ENCODE results near the gene CDCA3. TPM values are rescaled to one million over a fixed set of nuclear protein-coding genes. Genes with fewer than 3 reads are reported as not detected.

CDCA3 gene
- total RNA-seq, 1 donor from 2014 or later, result 51.7 TPM

- intact Hi-C loops (cut with micrococcal nuclease), result loop anchor here (2.0 kb wide), 1 partner anchor 31 kb away; no protein-coding TSS in a partner anchor
These were observed 27.7 kb downstream of the CDCA3 start for GRCh38 chr12:6823182-6824084.

DNA sequence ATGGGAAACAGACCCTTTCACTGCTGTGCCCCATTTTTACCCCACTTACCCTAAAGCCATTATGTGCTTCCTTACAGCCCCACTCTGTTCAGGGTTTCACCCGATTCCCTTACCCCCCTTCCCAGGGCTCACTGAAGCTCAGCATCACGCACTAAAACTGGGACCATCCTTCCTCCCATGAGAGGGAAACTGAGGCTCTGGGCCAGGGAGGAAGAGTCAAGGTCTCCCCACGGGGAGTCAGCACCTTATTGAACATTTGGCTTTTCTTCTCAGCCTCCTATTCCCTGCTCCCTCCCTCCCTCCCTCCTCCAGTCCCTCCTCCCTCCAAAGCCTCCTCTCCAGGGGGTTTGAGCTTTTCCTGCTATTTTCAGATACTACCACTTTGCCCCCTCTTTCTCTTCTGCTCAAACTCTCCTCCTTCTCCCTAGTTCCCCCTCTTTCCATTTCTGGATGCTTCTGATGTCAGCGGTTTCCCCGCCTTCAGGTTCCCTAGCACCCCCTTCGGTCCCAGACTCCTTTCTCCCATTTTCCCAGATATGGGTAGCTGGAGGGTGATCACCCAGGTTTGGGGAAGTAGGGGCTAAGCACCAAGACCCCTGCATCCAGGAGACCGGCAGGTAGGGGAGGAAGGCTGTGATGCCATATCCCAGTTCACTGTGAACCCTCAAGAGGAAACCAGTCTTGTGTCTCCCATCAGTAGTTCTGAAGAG lies 28.5 kb downstream of the CDCA3 start:
- intact Hi-C loops (cut with micrococcal nuclease), result no loop called here

DNA sequence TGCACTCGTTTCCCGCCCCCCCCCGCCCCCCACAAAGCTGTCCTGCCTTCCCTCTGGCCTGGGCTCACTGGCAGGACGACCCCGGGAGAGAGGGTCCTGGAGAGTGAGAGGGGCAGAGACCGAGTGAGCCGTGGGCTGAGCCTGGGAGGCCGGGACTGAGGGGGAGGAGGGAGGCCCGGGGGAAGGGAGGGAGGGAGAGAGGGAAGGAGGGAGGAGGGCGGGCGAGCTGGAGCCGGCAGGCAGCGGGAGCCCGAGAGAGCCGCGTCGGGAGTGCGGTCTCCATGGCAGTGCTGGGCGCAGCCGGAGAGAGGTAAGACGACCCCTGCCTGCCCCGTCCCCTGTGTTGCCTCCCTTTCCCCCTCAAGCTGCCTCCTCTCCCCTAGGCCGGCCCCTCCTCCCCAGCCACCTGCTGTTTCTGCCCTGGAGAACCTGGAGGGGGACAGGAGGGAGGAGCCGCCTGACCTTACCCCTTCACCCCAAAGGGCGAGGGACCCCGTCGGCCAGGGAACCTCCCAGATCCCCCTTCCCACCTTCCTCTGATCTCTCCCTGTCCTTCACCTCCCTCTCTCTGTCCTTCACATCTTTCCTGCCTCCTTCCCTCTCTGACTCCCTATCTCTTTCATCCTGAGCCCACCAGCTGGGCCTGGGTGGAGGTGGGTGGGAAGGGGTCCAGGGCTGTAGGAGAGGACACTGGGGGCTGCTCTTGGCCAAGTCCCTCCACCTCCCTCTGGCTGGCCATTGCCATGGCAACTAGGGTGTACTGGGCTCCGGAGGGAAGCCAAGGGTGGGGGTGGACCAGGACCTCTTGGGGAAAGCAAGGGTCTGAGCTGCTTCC lies 29.3 kb downstream of the CDCA3 start, which contains the start of gene GPR162:
Gene GPR162, plus strand, starts transcription at position 231 of the 835 bp plus-strand sequence. CDS start 2,078 bp downstream, outside the sequence.
- intact Hi-C loops (cut with micrococcal nuclease), result no loop called here

- intact Hi-C loops (cut with micrococcal nuclease), result no loop called here
These were observed 30.9 kb downstream of the CDCA3 start for GRCh38 chr12:6820166-6820565.

DNA sequence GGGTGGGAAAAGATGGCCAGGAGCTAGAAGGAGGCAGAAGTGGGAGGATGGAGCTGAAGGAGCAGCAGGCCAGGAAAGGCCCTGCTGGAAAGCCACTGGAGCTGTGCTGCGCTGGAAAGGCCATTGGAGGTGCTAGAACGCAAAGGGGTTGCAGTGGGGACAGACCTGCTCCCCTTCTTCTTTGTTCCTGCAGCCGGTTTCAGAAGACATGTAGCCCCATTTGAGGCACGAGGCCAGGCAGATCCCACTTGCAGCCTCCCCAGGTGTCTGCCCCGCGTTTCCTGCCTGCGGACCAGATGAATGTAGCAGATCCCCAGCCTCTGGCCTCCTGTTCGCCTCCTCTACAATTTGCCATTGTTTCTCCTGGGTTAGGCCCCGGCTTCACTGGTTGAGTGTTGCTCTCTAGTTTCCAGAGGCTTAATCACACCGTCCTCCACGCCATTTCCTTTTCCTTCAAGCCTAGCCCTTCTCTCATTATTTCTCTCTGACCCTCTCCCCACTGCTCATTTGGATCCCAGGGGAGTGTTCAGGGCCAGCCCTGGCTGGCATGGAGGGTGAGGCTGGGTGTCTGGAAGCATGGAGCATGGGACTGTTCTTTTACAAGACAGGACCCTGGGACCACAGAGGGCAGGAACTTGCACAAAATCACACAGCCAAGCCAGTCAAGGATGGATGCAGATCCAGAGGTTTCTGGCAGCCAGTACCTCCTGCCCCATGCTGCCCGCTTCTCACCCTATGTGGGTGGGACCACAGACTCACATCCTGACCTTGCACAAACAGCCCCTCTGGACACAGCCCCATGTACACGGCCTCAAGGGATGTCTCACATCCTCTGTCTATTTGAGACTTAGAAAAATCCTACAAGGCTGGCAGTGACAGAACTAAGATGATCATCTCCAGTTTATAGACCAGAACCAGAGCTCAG lies 31.7 kb downstream of the CDCA3 start:
- intact Hi-C loops (cut with micrococcal nuclease), result no loop called here

GRCh38 chr12:6818645-6819044 lies 32.4 kb downstream of the CDCA3 start:
- intact Hi-C loops (cut with micrococcal nuclease), result no loop called here

DNA sequence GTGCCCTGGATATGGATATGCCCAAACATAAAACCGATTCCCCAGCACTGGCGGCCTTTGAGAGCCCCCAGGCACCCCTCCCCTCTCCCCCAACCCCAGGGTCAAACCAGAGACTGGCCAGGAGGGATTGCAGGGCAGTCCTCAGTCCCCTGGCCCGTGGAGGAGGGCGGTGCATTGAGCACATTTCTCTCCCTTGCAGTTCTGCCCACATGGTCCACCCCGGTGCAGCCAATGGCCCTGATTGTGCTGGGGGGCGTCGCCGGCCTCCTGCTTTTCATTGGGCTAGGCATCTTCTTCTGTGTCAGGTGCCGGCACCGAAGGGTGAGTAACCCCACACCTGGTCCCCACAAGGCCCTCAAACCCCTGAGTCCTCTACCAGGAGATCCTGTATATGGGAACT lies 32.9 kb downstream of the CDCA3 start:
- intact Hi-C loops (cut with micrococcal nuclease), result no loop called here

GRCh38 chr12:6817662-6818157 lies 33.4 kb downstream of the CDCA3 start:
- intact Hi-C loops (cut with micrococcal nuclease), result no loop called here

- intact Hi-C loops (cut with micrococcal nuclease), result no loop called here
These were observed 34.0 kb downstream of the CDCA3 start for GRCh38 chr12:6817098-6817497.

GRCh38 chr12:6816598-6816997 lies 34.5 kb downstream of the CDCA3 start:
- intact Hi-C loops (cut with micrococcal nuclease), result no loop called here

- intact Hi-C loops (cut with micrococcal nuclease), result no loop called here
These were observed 37.7 kb downstream of the CDCA3 start for GRCh38 chr12:6813363-6813762.

DNA sequence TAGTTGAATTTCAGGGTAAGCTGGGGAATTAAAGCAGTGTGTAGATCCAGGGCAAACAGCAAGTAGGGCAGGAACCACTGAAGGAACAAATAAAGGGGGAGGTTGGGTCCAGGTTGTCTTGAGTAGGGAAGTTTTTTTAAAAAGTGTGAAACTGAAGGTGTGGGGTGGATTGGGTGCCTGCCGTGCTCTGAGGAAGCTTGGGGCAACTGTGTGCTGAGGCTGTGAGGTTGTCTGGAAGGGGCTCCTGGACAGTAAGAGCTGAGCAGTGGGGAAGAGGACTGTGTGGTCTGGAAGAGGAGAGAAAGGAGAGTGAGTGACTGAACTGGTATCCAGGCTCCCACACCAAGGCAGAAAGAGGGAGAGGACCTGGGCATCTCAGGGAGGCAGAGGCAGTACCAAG lies 40.3 kb downstream of the CDCA3 start:
- intact Hi-C loops (cut with micrococcal nuclease), result no loop called here

DNA sequence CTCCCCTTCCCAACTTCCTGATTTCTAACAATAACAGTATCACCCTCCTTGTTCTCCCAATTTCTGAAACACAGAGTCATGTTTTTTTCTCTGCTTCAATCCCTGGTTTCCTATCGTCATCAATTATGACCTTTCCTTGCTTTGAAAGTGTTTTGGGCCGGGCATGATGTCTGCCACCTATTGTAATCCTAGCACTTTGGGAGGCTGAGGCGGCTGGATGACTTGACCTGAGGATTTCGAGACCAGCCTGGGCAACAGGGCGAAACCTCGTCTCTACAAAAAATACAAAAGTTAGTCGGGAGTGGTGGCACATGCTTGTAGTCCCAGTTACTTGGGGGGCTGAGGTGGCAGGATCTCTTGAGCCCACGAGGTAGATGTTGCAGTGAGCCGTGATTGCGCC lies 42.0 kb downstream of the CDCA3 start:
- intact Hi-C loops (cut with micrococcal nuclease), result loop anchor here (2.0 kb wide), 1 partner anchor 16 kb away; no protein-coding TSS in a partner anchor

- intact Hi-C loops (cut with micrococcal nuclease), result no loop called here
These were observed 43.9 kb downstream of the CDCA3 start for GRCh38 chr12:6807170-6807569.

- intact Hi-C loops (cut with micrococcal nuclease), result no loop called here
These were observed 51.9 kb downstream of the CDCA3 start for GRCh38 chr12:6799147-6799546.

Other genes with a start within 250 kb of the CDCA3 start
- 294 and 309 TPM in 2 replicates for gene CHD4, start 243.9 kb downstream of the CDCA3 start, total RNA-seq
- 4.6 and 5.7 TPM in 2 replicates for gene LPAR5, start 215.3 kb downstream of the CDCA3 start, total RNA-seq
- 1.0 and 1.5 TPM in 2 replicates for gene ACRBP, start 203.9 kb downstream of the CDCA3 start, total RNA-seq
- 23.7 and 27.7 TPM in 2 replicates for gene ING4, start 188.2 kb downstream of the CDCA3 start, total RNA-seq
- 86.9 and 89.9 TPM in 2 replicates for gene ZNF384, start 161.9 kb downstream of the CDCA3 start, total RNA-seq
- gene PIANP, start 150.5 kb downstream of the CDCA3 start, total RNA-seq, result 0.22 and 0.49 TPM in 2 replicates
- 29.5 and 30.6 TPM in 2 replicates for gene COPS7A, start 127.2 kb downstream of the CDCA3 start, total RNA-seq
- gene MLF2, start 98.1 kb downstream of the CDCA3 start, total RNA-seq, result 116 and 124 TPM in 2 replicates
- gene PTMS, start 84.9 kb downstream of the CDCA3 start, total RNA-seq, result 125 and 129 TPM in 2 replicates
- 52.2 TPM in 2 replicates for gene LAG3, start 78.8 kb downstream of the CDCA3 start, total RNA-seq
- 274 and 279 TPM in 2 replicates for gene CD4, start 61.8 kb downstream of the CDCA3 start, total RNA-seq
- 0.17 and 0.29 TPM in 2 replicates for gene GPR162, start 29.5 kb downstream of the CDCA3 start, total RNA-seq
- 1.9 and 2.7 TPM in 2 replicates for gene P3H3, start 22.9 kb downstream of the CDCA3 start, total RNA-seq
- gene GNB3, start 10.4 kb downstream of the CDCA3 start, total RNA-seq, result 0.47 and 1.5 TPM in 2 replicates
- gene USP5, start 864 bp upstream of the CDCA3 start, total RNA-seq, result 110 and 115 TPM in 2 replicates
- gene TPI1, start 16.2 kb upstream of the CDCA3 start, total RNA-seq, result 913 and 928 TPM in 2 replicates
- 15.8 and 18.2 TPM in 2 replicates for gene SPSB2, start 22.0 kb upstream of the CDCA3 start, total RNA-seq
- 5.7 and 6.9 TPM in 2 replicates for gene LRRC23, start 53.5 kb upstream of the CDCA3 start, total RNA-seq
- gene ENO2, start 63.3 kb upstream of the CDCA3 start, total RNA-seq, result 126 and 128 TPM in 2 replicates
- gene ATN1, start 76.7 kb upstream of the CDCA3 start, total RNA-seq, result 42.9 and 44.1 TPM in 2 replicates
- not detected in 2 replicates for gene RNU7-1, start 92.5 kb upstream of the CDCA3 start, total RNA-seq
- 126 and 140 TPM in 2 replicates for gene C12orf57, start 92.7 kb upstream of the CDCA3 start, total RNA-seq
- 189 and 193 TPM in 2 replicates for gene PTPN6, start 100.1 kb upstream of the CDCA3 start, total RNA-seq
- gene PHB2, start 119.4 kb upstream of the CDCA3 start, total RNA-seq, result 208 and 209 TPM in 2 replicates
- 65.5 and 71.1 TPM in 2 replicates for gene EMG1, start 119.6 kb upstream of the CDCA3 start, total RNA-seq
- gene LPCAT3, start 167.2 kb upstream of the CDCA3 start, total RNA-seq, result 37.4 and 40.3 TPM in 2 replicates
- 1.7 and 2.7 TPM in 2 replicates for gene C1S, start 209.4 kb upstream of the CDCA3 start, total RNA-seq
- 3.1 and 3.3 TPM in 2 replicates for gene C1R, start 241.2 kb upstream of the CDCA3 start, total RNA-seq